IMR-90 (cell line): ENCODE results near the gene RECK. TPM values are rescaled to one million over a fixed set of nuclear protein-coding genes. Genes with fewer than 3 reads are reported as not detected.

Experiments used
- ATAC-seq: fragments of 200-7000 bp; cut with Tn5 transposase; 2 replicates; pipeline ENCODE4 v1.9.1; 2020; ENCODE audit warnings: low read depth, mild to moderate bottlenecking, moderate library complexity
- BruUV-seq: library from RNA; stranded (reverse); fragments of 400-500 nt; replicated peaks from 2 replicates; lab custom pipeline; 2021; lab: Mats Ljungman, UMichigan
- CTCF ChIA-PET: fragments of 300-600 bp; formaldehyde crosslinking; extraction: SDS; loops from one replicate; lab custom pipeline; 2021; ENCODE audit warnings: antibody characterized with exemption; lab: Yijun Ruan, JAX
- POLR2A ChIA-PET: fragments of 300-600 bp; sonication (Branson Sonifier 250); formaldehyde crosslinking; loops from one replicate; lab custom pipeline; 2022; ENCODE audit warnings: antibody characterized with exemption; ENCODE audit not compliant: unreplicated experiment; lab: Charles Lee
- DNase-seq: peaks from one replicate; pipeline ENCODE4 v3.0.0; 2013
- H2AFZ ChIP-seq: replicated peaks from 2 replicates; pipeline ENCODE3; 2013; ENCODE audit warnings: low read length, mild to moderate bottlenecking; ENCODE audit not compliant: poor library complexity
- H2AK5ac ChIP-seq: 2 replicates; pipeline ENCODE4 v1.6.1; 2013; ENCODE audit warnings: low read depth, low read length, inconsistent platforms
- H2AK9ac ChIP-seq: replicated peaks from 2 replicates; pipeline ENCODE3; 2013; ENCODE audit warnings: mild to moderate bottlenecking, low read depth, low read length, moderate library complexity; ENCODE audit not compliant: poor library complexity
- H2BK120ac ChIP-seq: 2 replicates; pipeline ENCODE4 v1.6.1; 2013; ENCODE audit warnings: low read depth, low read length, inconsistent platforms
- H2BK15ac ChIP-seq: 3 replicates; pipeline ENCODE4 v1.6.1; 2013; ENCODE audit warnings: low read depth, low read length, inconsistent platforms
- H2BK20ac ChIP-seq: 2 replicates; pipeline ENCODE4 v1.6.1; 2013; ENCODE audit warnings: low read depth, mild to moderate bottlenecking, inconsistent platforms, low read length, moderate library complexity
- H2BK5ac ChIP-seq: 2 replicates; pipeline ENCODE4 v1.6.1; 2013; ENCODE audit warnings: mild to moderate bottlenecking, low read depth, low read length, inconsistent platforms; ENCODE audit not compliant: poor library complexity, severe bottlenecking
- H3K14ac ChIP-seq: replicated peaks from 2 replicates; pipeline ENCODE4 v1.6.1; 2013; ENCODE audit warnings: low read depth, low read length, inconsistent platforms
- H3K18ac ChIP-seq: 2 replicates; pipeline ENCODE4 v1.6.1; 2013; ENCODE audit warnings: low read depth, low read length, control low read depth
- H3K23ac ChIP-seq: 2 replicates; pipeline ENCODE4 v1.6.1; 2013; ENCODE audit warnings: low read depth, low read length, inconsistent platforms
- H3K27ac ChIP-seq: 2 replicates; pipeline ENCODE4 v1.5.1; 2013; ENCODE audit warnings: mild to moderate bottlenecking, control low read depth, low read length; ENCODE audit not compliant: insufficient read depth
- H3K27me3 ChIP-seq: 2 replicates; pipeline ENCODE4 v1.6.1; 2013; ENCODE audit warnings: low read length; ENCODE audit not compliant: control insufficient read depth, insufficient read depth
- H3K36me3 ChIP-seq: 2 replicates; pipeline ENCODE4 v1.6.1; 2013; ENCODE audit warnings: low read length, mixed read lengths; ENCODE audit not compliant: control insufficient read depth, insufficient read depth
- H3K4ac ChIP-seq: 2 replicates; pipeline ENCODE4 v1.6.1; 2013; ENCODE audit warnings: low read depth, low read length, inconsistent platforms
- H3K4me1 ChIP-seq: 2 replicates; pipeline ENCODE4 v1.6.1; 2013; ENCODE audit warnings: low read length, mixed read lengths; ENCODE audit not compliant: control insufficient read depth, insufficient read depth
- H3K4me2 ChIP-seq: 2 replicates; pipeline ENCODE4 v1.6.1; 2013; ENCODE audit warnings: low read depth, mild to moderate bottlenecking, control low read depth, low read length, moderate library complexity
- H3K4me3 ChIP-seq: 2 replicates; pipeline ENCODE4 v1.5.1; 2013; ENCODE audit warnings: low read depth, mild to moderate bottlenecking, control low read depth, low read length, moderate library complexity; ENCODE audit not compliant: insufficient read depth
- H3K56ac ChIP-seq: 2 replicates; pipeline ENCODE4 v1.6.1; 2013; ENCODE audit warnings: low read length, inconsistent platforms; ENCODE audit not compliant: insufficient read depth; ENCODE audit errors: extremely low read depth
- H3K79me1 ChIP-seq, 2 experiments: 2 replicates each; pipeline ENCODE4 v1.6.1; 2013; ENCODE audit warnings: low read length in 2 of 2, inconsistent platforms in 1 of 2, low read depth in 1 of 2
- H3K9ac ChIP-seq: 2 replicates; pipeline ENCODE4 v1.6.1; 2013; ENCODE audit warnings: low read depth, low read length, control low read depth
- H3K9me1 ChIP-seq: 2 replicates; pipeline ENCODE4 v1.6.1; 2013; ENCODE audit warnings: low read length, inconsistent platforms; ENCODE audit not compliant: insufficient read depth
- H3K9me3 ChIP-seq: 2 replicates; pipeline ENCODE4 v1.6.1; 2013; ENCODE audit warnings: low read length; ENCODE audit not compliant: control insufficient read depth, insufficient read depth
- H4K20me1 ChIP-seq: 2 replicates; pipeline ENCODE4 v1.6.1; 2013; ENCODE audit warnings: low read length, inconsistent platforms; ENCODE audit not compliant: insufficient read depth
- H4K5ac ChIP-seq: 2 replicates; pipeline ENCODE4 v1.6.1; 2013; ENCODE audit warnings: mild to moderate bottlenecking, low read depth, low read length, control low read depth
- H4K8ac ChIP-seq, 2 experiments: 2 replicates each; pipeline ENCODE4 v1.6.1; 2013; ENCODE audit warnings: low read depth in 2 of 2, low read length in 2 of 2, control low read depth in 1 of 2, inconsistent platforms in 1 of 2
- H4K91ac ChIP-seq: 2 replicates; pipeline ENCODE4 v1.6.1; 2013; ENCODE audit warnings: low read depth, low read length, inconsistent platforms; ENCODE audit not compliant: insufficient read depth
- BHLHE40 ChIP-seq: fragments of 150-350 bp; IDR thresholded peaks from 2 replicates; pipeline ENCODE4 v1.6.1; 2016; ENCODE audit warnings: mild to moderate bottlenecking, low read depth, low read length
- CEBPB ChIP-seq: IDR thresholded peaks from 2 replicates; pipeline ENCODE4 v1.6.1; 2012; ENCODE audit warnings: low read depth, low read length, improper control_type of control experiment
- CHD1 ChIP-seq: IDR thresholded peaks from 2 replicates; pipeline ENCODE4 v1.6.1; 2012; ENCODE audit warnings: low read depth, low read length, improper control_type of control experiment
- CTCF ChIP-seq: conservative IDR thresholded peaks from 2 replicates; pipeline ENCODE4 v1.5.1; 2012; ENCODE audit warnings: mild to moderate bottlenecking, low read depth, low read length, improper control_type of control experiment
- FOS ChIP-seq: fragments of 150-350 bp; IDR thresholded peaks from 2 replicates; pipeline ENCODE4 v1.6.1; 2016; ENCODE audit warnings: low read depth, low read length
- MAFK ChIP-seq: IDR thresholded peaks from 2 replicates; pipeline ENCODE4 v1.6.1; 2012; ENCODE audit warnings: low read depth, low read length, improper control_type of control experiment
- MAZ ChIP-seq: IDR thresholded peaks from 2 replicates; pipeline ENCODE4 v1.6.1; 2012; ENCODE audit warnings: low read depth, mild to moderate bottlenecking, low read length, improper control_type of control experiment, moderate library complexity, borderline replicate concordance
- NFE2L2 ChIP-seq: fragments of 150-350 bp; IDR thresholded peaks from 2 replicates; pipeline ENCODE4 v1.6.1; 2016; ENCODE audit warnings: low read depth, mild to moderate bottlenecking, low read length
- POLR2A ChIP-seq: IDR thresholded peaks from 2 replicates; pipeline ENCODE4 v1.6.1; 2012; ENCODE audit warnings: mild to moderate bottlenecking, low read depth, low read length
- RAD21 ChIP-seq: IDR thresholded peaks from 2 replicates; pipeline ENCODE4 v1.6.1; 2012; ENCODE audit warnings: low read length, improper control_type of control experiment
- RFX5 ChIP-seq: IDR thresholded peaks from 2 replicates; pipeline ENCODE4 v1.8.0; 2012; ENCODE audit warnings: low read depth, mild to moderate bottlenecking, low read length, moderate library complexity
- SMC3 ChIP-seq: fragments of 150-350 bp; IDR thresholded peaks from 2 replicates; pipeline ENCODE4 v1.6.1; 2016; ENCODE audit warnings: low read depth, mild to moderate bottlenecking, antibody characterized with exemption, low read length, moderate library complexity
- WGBS, 2 experiments: methylation state at CpG; one replicate each; pipeline versions ENCODE4 v1.1.5 to v1.1.7; 2013; ENCODE audit warnings: missing lambda C conversion rate in 2 of 2; ENCODE audit not compliant: insufficient read length in 1 of 2; ENCODE audit errors: extremely low coverage in 2 of 2; 5-methylcytosine and 5-hydroxymethylcytosine counted together
- dilution Hi-C: fragments of 300-500 bp; cut with HindIII; formaldehyde crosslinking; loops from one replicate; pipeline ENCODE4 v1.14.3; 2018; ENCODE audit warnings: low sequenced_read_pairs; ENCODE audit not compliant: unreplicated experiment
- in situ Hi-C: fragments of 300-500 bp; cut with MboI; formaldehyde crosslinking; loops from 3 replicates; pipeline ENCODE4 v1.14.3; 2019; ENCODE audit warnings: low sequenced_read_pairs, inconsistent platforms, mixed read lengths
- intact Hi-C: fragments of 100-400 bp; cut with micrococcal nuclease; formaldehyde crosslinking; loops from 2 replicates; pipeline ENCODE4 v1.10.0; 2022
- polyA plus RNA-seq, 3 experiments: library from polyadenylated mRNA; depleted of rRNA; stranded (reverse); fragments of >200 nt; gene quantifications; 2 replicates each; pipeline ENCODE4 v1.2.3, GENCODE V29; 2012; ENCODE audit warnings: low replicate concordance in 1 of 3
- total RNA-seq: library from RNA; depleted of rRNA; stranded (reverse); fragments of >200 nt; gene quantifications from 2 replicates; pipeline ENCODE4 v1.2.3, GENCODE V29; 2012
- TF ChIP-seq, protein P1 (sequence below): fragments of 150-350 bp; IDR thresholded peaks from 2 replicates; pipeline ENCODE4 v1.6.1; 2017; ENCODE audit warnings: mild to moderate bottlenecking, antibody characterized with exemption, low read length, low read depth

Gene RECK
- total and polyA plus RNA-seq, 2 of the 4 experiments (the other 2 are of a cell fraction), result 23.5 to 44.0 TPM

DNA sequence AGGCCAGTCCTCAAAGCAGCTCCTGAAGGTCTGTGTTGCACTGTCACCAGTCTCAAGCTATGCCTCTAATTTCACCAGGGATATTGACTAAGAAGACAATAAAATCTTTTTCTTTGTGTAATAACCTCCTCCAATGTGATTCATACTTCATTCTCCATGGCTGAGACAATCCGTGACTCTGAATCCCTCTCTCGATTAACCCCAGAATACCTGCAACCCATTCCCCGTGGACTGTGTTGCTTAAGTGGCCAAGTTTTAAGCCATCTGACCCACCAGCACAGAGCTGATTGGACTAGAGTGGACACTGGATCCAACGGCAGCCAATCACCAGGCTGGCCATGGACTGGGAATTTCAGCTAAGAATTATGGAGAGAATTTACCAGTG lies 127.1 kb downstream of the RECK start:
- peak overlapping the region; percentile 83 for H2AFZ ChIP-seq
- peak overlapping the region; percentile 78 for H2BK5ac ChIP-seq
- ChIA-PET POLR2A (interaction anchor here (0.6 to 1.0 kb wide), 2 partner anchors 15 to 29 kb away, joined by 3 read pairs; no protein-coding TSS in a partner anchor), CTCF (interaction anchor here (1.0 to 1.1 kb wide), 3 partner anchors 27 to 155 kb away, joined by 3 to 5 read pairs (median 3); partner anchors contain the start of gene CLTA)
- no peak overlapping the region for H3K4me3 ChIP-seq
- H3K9ac ChIP-seq, result peak overlapping the region; percentile 15; the same call in 1 of the 2 replicates
- peak overlapping the region; percentile 78 to 96 for H4K8ac ChIP-seq
- intact Hi-C loops, result loop anchor here (2.0 kb wide), 1 partner anchor 27 kb away; the partner anchor contains the start of gene GLIPR2
- WGBS, 2 experiments, result 22% methylated on average over 4 of the region's 4 CpGs; no CpG with 5 or more reads in 1 of the 2 experiments
- H3K79me1 ChIP-seq, result peaks cover 0 to 15% of the 10 kb centered on the region in 2 experiments; a peak in 2 of 4 replicates
- H2BK120ac ChIP-seq, result peak overlapping the region; percentile 89
- H3K14ac ChIP-seq, result peak overlapping the region; percentile 87
- peak overlapping the region; percentile 55 for H3K18ac ChIP-seq
- peaks cover 37% of the 10 kb centered on the region for H3K9me1 ChIP-seq
- peak overlapping the region; percentile 86; the same call in 1 of the 2 replicates for H3K23ac ChIP-seq
- no peak overlapping the region for H3K4me2 ChIP-seq
- H3K27me3 ChIP-seq, result no peaks in the 10 kb centered on the region
- H2BK15ac ChIP-seq, result peak overlapping the region; percentile 95
- TF ChIP-seq FOS, result no peak
- TF ChIP-seq SMC3, result no peak
- TF ChIP-seq BHLHE40, result no peak
- TF ChIP-seq MAFK, result no peak
- TF ChIP-seq, protein P1, sequence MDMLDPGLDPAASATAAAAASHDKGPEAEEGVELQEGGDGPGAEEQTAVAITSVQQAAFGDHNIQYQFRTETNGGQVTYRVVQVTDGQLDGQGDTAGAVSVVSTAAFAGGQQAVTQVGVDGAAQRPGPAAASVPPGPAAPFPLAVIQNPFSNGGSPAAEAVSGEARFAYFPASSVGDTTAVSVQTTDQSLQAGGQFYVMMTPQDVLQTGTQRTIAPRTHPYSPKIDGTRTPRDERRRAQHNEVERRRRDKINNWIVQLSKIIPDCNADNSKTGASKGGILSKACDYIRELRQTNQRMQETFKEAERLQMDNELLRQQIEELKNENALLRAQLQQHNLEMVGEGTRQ, result no peak
- no peak for TF ChIP-seq CHD1
- no peak for TF ChIP-seq NFE2L2
- TF ChIP-seq CEBPB, result no peak
- no peak for TF ChIP-seq MAZ
- no peak for TF ChIP-seq RFX5
- no peak for TF ChIP-seq RAD21
- TF ChIP-seq POLR2A, result no peak
- no peak for TF ChIP-seq CTCF
- H3K36me3 ChIP-seq, result peaks cover 8% of the 10 kb centered on the region
- no peaks in the 10 kb centered on the region for H4K20me1 ChIP-seq
- ATAC-seq (no peak; the same call in 1 of the 2 replicates), DNase-seq (peak; percentile 52)
- peak overlapping the region; percentile 87 for H2AK5ac ChIP-seq
- H4K91ac ChIP-seq, result peak overlapping the region; percentile 88
- dilution Hi-C loops, result no loop called here
- in situ Hi-C loops, result no loop called here
- peak overlapping the region; percentile 91 for H3K4ac ChIP-seq
- BruUV-seq, result no TSS peak
- no peaks in the 10 kb centered on the region for H3K9me3 ChIP-seq
- H3K4me1 ChIP-seq, result peaks cover 31% of the 10 kb centered on the region
- peak overlapping the region; percentile 91 for H2BK20ac ChIP-seq
- peak overlapping the region; percentile 61 for H4K5ac ChIP-seq
- H2AK9ac ChIP-seq, result peak overlapping the region; percentile 80
- H3K56ac ChIP-seq, result no peak overlapping the region
- peak overlapping the region; percentile 63 for H3K27ac ChIP-seq
